Tibial nerve (tissue), 4 donors: Measurements from ENCODE around the gene ROBO3. TPM values are rescaled to one million over a fixed set of nuclear protein-coding genes. Genes with fewer than 3 reads are reported as not detected.

ENCODE experiments used
- DNase-seq, 2 donors: peaks; one replicate each; pipeline ENCODE4 v3.0.0-alpha.2; 2019; ENCODE audit warnings: low spot score in 2 of 2
- H3K27ac ChIP-seq, 4 donors: fragments of 200-600 bp; sonication (generic) in 3 of 4; one replicate each; pipeline ENCODE4 v1.5.1; 2017 to 2019; ENCODE audit warnings: mild to moderate bottlenecking in 1 of 4
- H3K27me3 ChIP-seq, 2 donors: fragments of 200-600 bp; sonication (generic) in 1 of 2; one replicate each; pipeline versions ENCODE4 v1.5.1 to v1.6.0; 2017 to 2019
- H3K36me3 ChIP-seq, 3 donors: fragments of 200-600 bp; sonication (generic); one replicate each; pipeline ENCODE4 v1.5.1; 2018 to 2019
- H3K4me1 ChIP-seq, 4 donors: fragments of 200-600 bp; sonication (generic) in 3 of 4; one replicate each; pipeline ENCODE4 v1.5.1; 2017 to 2019
- H3K4me3 ChIP-seq, 4 donors: fragments of 200-600 bp; sonication (generic) in 3 of 4; one replicate each; pipeline ENCODE4 v1.5.1; 2017 to 2019; ENCODE audit warnings: mild to moderate bottlenecking in 1 of 4, moderate library complexity in 1 of 4
- H3K9me3 ChIP-seq, 4 donors: fragments of 200-600 bp; sonication (generic) in 3 of 4; one replicate each; pipeline ENCODE4 v1.5.1; 2017 to 2019
- CTCF ChIP-seq, 5 experiments: fragments of 200-600 bp in 3 of 5; fragments of 450-650 bp in 2 of 5; sonication (generic) in 3 of 5; IDR thresholded peaks; one replicate each; pipeline ENCODE4 v1.5.1; 2016 to 2019; ENCODE audit warnings: antibody characterized with exemption in 5 of 5, mild to moderate bottlenecking in 3 of 5, moderate library complexity in 2 of 5
- EP300 ChIP-seq, 2 donors: sonication (generic); formaldehyde crosslinking; IDR thresholded peaks; one replicate each; pipeline ENCODE4 v1.6.1; 2017; ENCODE audit warnings: antibody characterized with exemption in 2 of 2, mild to moderate bottlenecking in 1 of 2
- POLR2A ChIP-seq, 2 donors: fragments of 450-650 bp; IDR thresholded peaks; one replicate each; pipeline ENCODE4 v1.6.1; 2017; ENCODE audit warnings: antibody characterized with exemption in 2 of 2, mild to moderate bottlenecking in 2 of 2, moderate library complexity in 2 of 2
- WGBS, 2 donors: methylation state at CpG; one replicate each; pipeline ENCODE4 v1.1.5; 2018; 5-methylcytosine and 5-hydroxymethylcytosine counted together
- total RNA-seq, 4 donors: library from RNA; depleted of rRNA; stranded (reverse); fragments of >200 nt; gene quantifications; one replicate each; pipeline ENCODE4 v1.1.0, GENCODE V29; 2016

ROBO3 gene
- total RNA-seq, 4 donors from 2014 or later = 22.2 to 34.3 (median 24.8) TPM

GRCh38 chr11:124916370-124916710, 51.1 kb downstream of the ROBO3 start:
- Histone ChIP-seq H3K4me3 (no peak overlapping the region), H3K4me1 (peaks cover 0 to 15% (median 0%) of the 10 kb centered on the region in 4 donors), H3K9me3 (no peaks in the 10 kb centered on the region), H3K27ac (no peak overlapping the region), H3K27me3 (no peaks in the 10 kb centered on the region), H3K36me3 (no peaks in the 10 kb centered on the region)
- TF ChIP-seq CTCF (IDR thresholded peaks at IDR 0.05) (no peak), POLR2A (IDR thresholded peaks at IDR 0.05) (no peak), EP300 (IDR thresholded peaks at IDR 0.05) (no peak)
- DNase-seq = no peak

GRCh38 chr11:124917115-124917637, 51.9 kb downstream of the ROBO3 start:
- Histone ChIP-seq H3K27ac (no peak overlapping the region), H3K4me1 (peaks cover 0 to 17% (median 0%) of the 10 kb centered on the region in 4 donors), H3K27me3 (no peaks in the 10 kb centered on the region), H3K36me3 (no peaks in the 10 kb centered on the region), H3K9me3 (no peaks in the 10 kb centered on the region), H3K4me3 (no peak overlapping the region)
- 71 to 73% methylated on average over 4 to 6 of the region's 6 CpGs for WGBS, 2 donors
- DNase-seq = no peak
- TF ChIP-seq POLR2A (IDR thresholded peaks at IDR 0.05) = no peak
- no peak for TF ChIP-seq CTCF (IDR thresholded peaks at IDR 0.05)
- TF ChIP-seq EP300 (IDR thresholded peaks at IDR 0.05) = no peak

GRCh38 chr11:124918950-124919349, 53.7 kb downstream of the ROBO3 start, which contains the start of gene HEPN1:
Gene HEPN1, plus strand, starts transcription at chr11:124919250.
- Histone ChIP-seq H3K27me3 (no peaks in the 10 kb centered on the region), H3K9me3 (no peaks in the 10 kb centered on the region), H3K4me1 (peaks cover 0 to 17% (median 0%) of the 10 kb centered on the region in 4 donors), H3K36me3 (peaks cover 0 to 11% (median 0%) of the 10 kb centered on the region in 3 donors), H3K4me3 (no peak within 1 kb of the TSS), H3K27ac (peak within 1 kb of the TSS in 1 of 4 donors; percentile 69)
- DNase-seq = no peak
- no peak for TF ChIP-seq CTCF (IDR thresholded peaks at IDR 0.05)
- no peak for TF ChIP-seq POLR2A (IDR thresholded peaks at IDR 0.05)
- TF ChIP-seq EP300 (IDR thresholded peaks at IDR 0.05) = no peak
- 93 to 94% methylated on average over 3 of the region's 3 CpGs for WGBS, 2 donors

GRCh38 chr11:124919898-124920297, 54.7 kb downstream of the ROBO3 start:
- Histone ChIP-seq H3K27ac (peak overlapping the region in 1 of 4 donors; percentile 69), H3K27me3 (no peaks in the 10 kb centered on the region), H3K4me3 (no peak overlapping the region), H3K36me3 (peaks cover 0 to 11% (median 0%) of the 10 kb centered on the region in 3 donors), H3K4me1 (peaks cover 0 to 17% (median 0%) of the 10 kb centered on the region in 4 donors), H3K9me3 (no peaks in the 10 kb centered on the region)
- WGBS, 2 donors = 95 to 97% methylated on average over 2 of the region's 2 CpGs
- DNase-seq = no peak
- no peak for TF ChIP-seq CTCF (IDR thresholded peaks at IDR 0.05)
- TF ChIP-seq EP300 (IDR thresholded peaks at IDR 0.05) = no peak
- TF ChIP-seq POLR2A (IDR thresholded peaks at IDR 0.05) = no peak

- Histone ChIP-seq H3K27ac (peak overlapping the region in 1 of 4 donors; percentile 69), H3K4me1 (peaks cover 0 to 17% (median 0%) of the 10 kb centered on the region in 4 donors), H3K4me3 (peak overlapping the region; percentile 21 to 48 (median 44)), H3K9me3 (no peaks in the 10 kb centered on the region), H3K36me3 (peaks cover 0 to 11% (median 0%) of the 10 kb centered on the region in 3 donors), H3K27me3 (no peaks in the 10 kb centered on the region)
- DNase-seq = no peak
- WGBS, 2 donors = 68 to 79% methylated on average over 5 of the region's 5 CpGs
- TF ChIP-seq CTCF (IDR thresholded peaks at IDR 0.05) = no peak
- TF ChIP-seq POLR2A (IDR thresholded peaks at IDR 0.05) = no peak
- TF ChIP-seq EP300 (IDR thresholded peaks at IDR 0.05) = no peak
Measured at GRCh38 chr11:124920356-124920755, 55.1 kb downstream of the ROBO3 start.
